PFSK-1 (cell line): ENCODE data around the gene LILRB2.

Source experiments
- SIN3A ChIP-seq: IDR thresholded peaks from 2 replicates; pipeline ENCODE4 v1.6.1; 2012; ENCODE audit warnings: mild to moderate bottlenecking, low read length, moderate library complexity, borderline replicate concordance; ENCODE audit not compliant: insufficient read depth
- TAF1 ChIP-seq: IDR thresholded peaks from 2 replicates; pipeline ENCODE4 v1.6.1; 2012; ENCODE audit warnings: low read length, control low read depth, borderline replicate concordance; ENCODE audit not compliant: insufficient read depth

DNA sequence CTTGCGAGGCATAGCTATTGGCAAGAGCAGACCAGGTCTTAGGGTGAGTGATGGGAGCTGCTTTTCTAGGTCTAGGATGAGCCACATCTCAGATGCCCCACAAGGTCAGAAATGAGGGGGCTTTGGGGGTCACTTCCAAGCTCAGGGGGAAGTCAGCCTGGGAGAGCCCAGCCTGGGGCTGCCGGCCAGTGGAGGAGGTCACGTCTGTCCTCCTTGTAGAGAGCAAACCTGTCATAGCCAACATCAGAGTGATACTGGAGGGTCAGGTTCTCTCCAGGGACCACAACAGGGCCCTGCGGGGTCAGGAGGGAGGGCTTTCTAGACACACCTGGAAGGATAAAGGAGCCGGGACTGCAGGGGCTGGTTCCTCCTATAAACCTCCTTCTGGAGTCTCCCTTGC lies 29.6 kb upstream of the LILRB2 start:
- TF ChIP-seq TAF1, result no peak
- TF ChIP-seq SIN3A, result no peak
